Peyer's patch (tissue), 4 donors: ENCODE measurements around the gene DPP3.

ENCODE experiments used
- CTCF ChIP-seq, 6 experiments: fragments of 450-650 bp in 4 of 6; fragments of 200-600 bp in 2 of 6; sonication (generic) in 1 of 6; IDR thresholded peaks; one replicate each; pipeline ENCODE4 v1.5.1; 2017 to 2019; ENCODE audit warnings: antibody characterized with exemption in 6 of 6, mild to moderate bottlenecking in 3 of 6, moderate library complexity in 1 of 6
- POLR2A ChIP-seq, 2 donors: fragments of 450-650 bp; IDR thresholded peaks; one replicate each; pipeline ENCODE4 v1.5.1; 2017; ENCODE audit warnings: antibody characterized with exemption in 2 of 2, mild to moderate bottlenecking in 2 of 2, moderate library complexity in 2 of 2

- TF ChIP-seq CTCF (IDR thresholded peaks at IDR 0.05) (peak; percentile 36 to 67 (median 58)), POLR2A (IDR thresholded peaks at IDR 0.05) (no peak)
Observed at GRCh38 chr11:66438504-66439466, 41.4 kb upstream of the DPP3 start, which contains the start of gene MRPL11.
